Stimulated activated CD4-positive, alpha-beta T cell treated with anti-CD3 and anti-CD28 coated beads, TNF-alpha, amount 100 ng/mL, for 48 hours (primary cell): Measurements from ENCODE around the gene CA9.
A peak's percentile ranks its signal among the peaks of the same experiment; 100 is the strongest.

Source experiments
- DNase-seq, 3 donors: peaks; one replicate each; pipeline ENCODE4 v3.0.0-alpha.2; 2020; ENCODE audit warnings: low read depth in 3 of 3

Gene CA9

GRCh38 chr9:35717132-35717870 lies 43.6 kb downstream of the CA9 start:
- DNase-seq: no peak

DNA sequence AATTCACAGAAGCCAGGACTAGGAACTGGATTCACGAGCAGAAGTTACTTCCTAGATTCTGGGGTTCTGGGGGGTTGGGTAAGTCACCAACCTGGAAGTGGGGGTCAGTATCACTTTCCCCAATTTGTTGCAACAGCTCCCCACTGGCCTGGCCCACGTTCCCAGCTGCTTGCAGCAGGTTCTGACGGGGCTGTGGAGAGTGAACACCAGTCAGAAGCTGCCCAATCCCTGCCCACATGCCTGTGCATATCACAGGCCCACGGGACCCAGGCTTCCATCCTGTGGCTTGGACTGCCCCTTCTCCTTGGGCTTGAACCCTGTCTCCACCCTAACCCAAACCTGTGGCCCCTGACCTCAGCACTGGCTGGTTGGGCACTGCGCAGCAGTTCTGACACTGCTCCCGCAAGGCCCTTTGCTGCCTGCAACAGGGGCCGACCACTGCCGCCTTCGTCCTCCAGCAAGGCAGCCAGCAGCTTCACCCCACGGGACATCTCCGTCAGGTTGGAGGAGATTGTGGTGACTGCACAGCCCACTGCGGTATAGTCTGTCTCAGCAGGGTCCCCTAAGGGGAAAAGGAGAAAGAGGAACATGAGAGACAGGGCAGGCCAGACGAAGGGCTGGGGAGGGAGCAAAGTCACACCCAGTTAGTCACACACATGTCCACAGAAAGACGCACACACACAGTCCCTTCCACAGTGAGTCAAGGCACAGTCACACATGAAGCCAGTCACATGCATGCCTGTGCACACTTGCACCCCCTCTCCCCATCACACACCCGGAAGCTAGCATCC lies 45.2 kb downstream of the CA9 start:
- DNase-seq: no peak

DNA sequence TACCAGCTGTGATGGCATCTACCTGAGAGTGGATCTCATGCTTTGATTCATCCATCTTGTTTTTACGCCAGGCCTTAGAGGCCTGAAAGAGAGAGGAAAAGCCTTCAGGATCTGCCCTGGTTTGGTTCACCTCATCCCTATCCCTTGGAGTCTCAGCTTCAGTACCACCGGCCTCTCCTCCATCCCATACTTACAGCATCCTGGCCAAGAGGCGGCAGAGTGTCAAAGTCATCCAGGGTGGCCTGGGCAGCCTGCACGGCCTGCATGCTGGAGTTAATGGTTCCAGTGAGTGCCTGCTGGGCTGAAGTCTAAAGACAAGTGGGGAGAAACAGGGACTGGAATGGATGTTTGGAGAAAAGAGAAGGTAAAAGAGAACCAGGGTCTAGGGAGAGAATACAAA lies 45.8 kb downstream of the CA9 start:
- DNase-seq: no peak

DNA sequence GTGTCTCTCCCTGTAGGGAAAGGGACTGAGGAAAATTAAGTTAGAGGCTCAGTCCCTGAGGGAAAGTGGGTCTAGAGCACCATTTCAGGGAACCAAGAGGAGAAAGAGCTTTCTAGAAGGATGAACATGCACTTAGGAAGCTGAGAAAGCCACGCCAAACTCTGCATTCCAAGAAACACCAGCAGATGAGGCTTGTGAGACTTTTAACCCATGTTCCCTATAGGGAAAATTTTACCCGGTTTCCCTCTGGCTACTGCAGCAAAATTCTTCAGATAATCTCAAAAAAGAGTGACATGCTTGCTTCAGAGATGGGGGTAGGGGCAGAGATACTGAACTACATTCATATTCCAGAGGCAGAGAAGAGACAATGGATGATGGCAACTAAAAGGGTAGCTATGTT lies 49.7 kb downstream of the CA9 start:
- DNase-seq: no peak

DNA sequence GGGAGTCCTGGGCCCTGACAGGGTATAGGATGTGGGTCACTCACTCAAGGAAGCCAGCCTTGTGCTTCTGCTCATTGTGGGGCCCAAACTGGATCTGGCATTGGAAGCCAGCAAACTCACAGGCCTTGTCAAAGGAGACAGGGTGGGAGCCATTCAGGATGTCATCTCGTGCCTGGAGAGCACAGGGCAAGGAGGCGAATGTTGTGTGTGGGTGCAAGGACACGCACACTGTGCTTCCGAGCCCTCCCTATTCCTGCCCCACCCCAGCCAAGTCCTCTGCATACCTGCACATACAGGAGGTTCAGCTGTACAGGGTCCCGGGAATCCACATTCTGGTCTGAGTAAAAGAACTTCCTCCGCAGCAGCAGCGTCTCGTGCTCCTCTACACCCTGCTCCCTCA lies 50.2 kb downstream of the CA9 start:
- no peak for DNase-seq

GRCh38 chr9:35725362-35725761 lies 51.6 kb downstream of the CA9 start:
- no peak for DNase-seq

DNA sequence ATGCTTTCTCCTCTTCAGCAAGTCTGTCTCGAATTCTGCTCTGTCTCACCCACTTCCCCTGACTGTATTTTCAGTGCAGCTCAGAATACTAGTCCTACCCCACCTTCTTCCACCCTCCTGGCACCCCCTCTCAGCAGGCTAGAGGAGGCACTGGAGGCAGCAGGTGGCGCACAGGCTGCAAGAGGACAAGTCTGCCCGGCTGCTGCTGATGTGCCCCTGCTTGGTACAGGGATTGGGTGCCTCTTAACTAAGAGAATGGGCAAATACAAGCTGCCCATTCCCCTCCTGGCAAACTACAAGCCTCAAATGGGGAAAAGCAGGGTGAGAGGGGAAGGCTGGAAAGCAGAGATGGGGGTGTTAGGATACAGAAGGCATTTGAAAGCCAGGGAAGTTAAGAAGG lies 53.2 kb downstream of the CA9 start:
- no peak for DNase-seq

- DNase-seq: no peak
These were observed 53.9 kb downstream of the CA9 start for GRCh38 chr9:35727676-35728040.

- DNase-seq: peak in 1 of 3 donors; percentile 29
These were observed 54.6 kb downstream of the CA9 start for GRCh38 chr9:35728041-35728971.

DNA sequence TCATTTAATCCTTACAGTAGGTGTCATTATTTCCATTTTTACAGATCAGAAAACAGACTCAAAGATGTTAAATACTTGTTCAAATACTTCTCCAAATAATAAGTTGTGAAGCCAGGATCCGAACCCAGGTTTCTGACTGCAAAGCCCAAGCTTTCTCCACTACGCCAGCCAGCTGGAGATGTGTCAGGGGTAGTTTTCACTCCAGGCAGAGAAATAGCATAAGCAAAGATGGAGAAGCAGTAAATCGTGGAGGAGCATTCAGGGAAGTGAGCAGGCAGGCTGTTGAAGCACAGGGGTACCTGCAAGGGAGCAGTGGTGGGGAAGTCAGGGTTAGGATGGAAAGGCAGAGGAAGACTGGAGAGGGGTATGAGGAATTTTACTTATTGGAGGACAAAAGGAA lies 55.4 kb downstream of the CA9 start:
- DNase-seq: no peak

GRCh38 chr9:35729700-35730485 lies 56.2 kb downstream of the CA9 start:
- no peak for DNase-seq

DNA sequence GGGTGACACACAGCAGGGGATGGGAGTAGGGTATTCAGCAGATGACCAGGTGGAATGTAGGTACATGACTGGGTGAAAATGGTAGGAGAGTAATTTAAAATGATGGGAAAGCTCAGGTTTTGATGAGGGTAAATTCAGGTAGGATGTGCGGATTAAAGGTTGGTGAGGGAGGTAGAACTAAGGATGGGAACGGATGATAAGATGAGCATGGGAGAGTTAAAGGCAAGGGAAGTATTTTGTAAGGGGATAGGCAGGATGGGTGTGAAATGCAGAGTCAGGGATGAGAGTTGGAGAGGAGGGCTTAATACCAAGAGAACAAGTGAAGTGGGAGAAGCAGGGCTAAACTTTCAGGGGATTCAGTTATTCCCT lies 56.7 kb downstream of the CA9 start:
- DNase-seq: no peak
